SK-MEL-5 (cell line): ENCODE data around the gene CDC14A. TPM values are rescaled to one million over a fixed set of nuclear protein-coding genes. Genes with fewer than 3 reads are reported as not detected.
A peak's percentile ranks its signal among the peaks of the same experiment; 100 is the strongest.
"Not testable (repeated sequence)": the region's sequence is repeated elsewhere in the genome, so short reads cannot be mapped to it uniquely, and the experiment has no call there.

ENCODE experiments used
- DNase-seq: peaks from one replicate; pipeline ENCODE4 v3.0.0-alpha.2; 2016; ENCODE audit warnings: low read depth, low spot score
- in situ Hi-C: cut with HindIII; loops from 2 replicates; pipeline ENCODE4 v1.10.0; 2016; ENCODE audit warnings: low sequenced_read_pairs, high pct_unique_total_duplicates, low pct_unique_long_range_greater_than_20kb
- total RNA-seq: library from RNA; depleted of rRNA; stranded (reverse); fragments of >200 nt; shearing (Covaris generic); gene quantifications from 2 replicates; pipeline ENCODE4 v1.2.3, GENCODE V29; 2014

Gene CDC14A
- total RNA-seq, 1 experiment from 2014 or later = 5.8 TPM

DNA sequence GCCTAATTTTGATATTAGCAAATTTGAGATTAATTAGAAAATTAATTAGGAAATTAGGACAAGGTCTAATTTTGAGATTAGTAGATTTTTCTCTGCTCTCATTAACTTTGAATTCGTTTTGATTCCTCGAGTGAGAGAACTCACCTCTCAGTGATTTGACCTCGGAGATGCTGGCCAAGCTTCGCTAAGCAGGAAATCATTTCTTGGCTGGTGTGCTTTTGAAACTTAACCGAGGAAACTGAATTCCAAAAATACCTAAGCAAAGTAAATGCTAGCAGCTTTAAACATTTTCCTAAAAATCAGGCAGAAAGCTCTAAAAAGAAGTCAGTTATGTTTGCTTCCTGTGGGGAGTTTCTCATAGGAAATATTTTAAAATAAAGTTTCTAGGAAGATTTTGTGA, 34.9 kb downstream of the CDC14A start:
- no peak for DNase-seq
- in situ Hi-C loops = no loop called here

DNA sequence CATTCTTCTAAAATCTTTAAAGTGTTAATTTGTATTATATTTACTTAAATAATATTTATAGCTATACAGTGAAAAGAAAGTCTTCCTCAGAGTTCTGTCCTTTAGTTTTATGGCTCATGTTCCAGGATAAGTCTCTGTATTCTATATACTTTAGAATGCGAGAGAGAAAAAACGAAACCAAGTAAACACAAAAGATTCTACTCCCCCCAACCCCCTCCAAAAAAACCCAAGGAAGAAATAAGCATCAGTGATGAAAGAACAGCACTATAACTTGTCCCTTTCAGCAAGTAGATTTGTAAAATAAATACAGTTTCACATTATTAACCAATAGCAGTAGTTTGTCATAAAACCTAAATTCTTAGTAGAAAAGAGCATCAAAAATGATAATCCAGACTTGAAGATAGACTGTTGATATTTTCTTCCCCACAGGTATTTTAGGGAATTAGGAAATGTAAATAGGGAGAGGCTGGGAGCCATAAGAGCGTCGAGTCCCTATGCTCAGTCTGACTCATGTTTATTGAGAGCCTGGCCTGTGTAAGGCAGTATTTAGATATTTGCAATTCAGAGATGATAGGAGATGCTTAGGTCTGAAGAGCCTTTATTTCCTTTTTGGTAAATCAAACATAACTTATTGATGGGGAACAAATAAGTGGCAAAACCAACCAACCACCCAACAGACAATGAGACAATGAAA, 35.5 kb downstream of the CDC14A start:
- DNase-seq = no peak

DNA sequence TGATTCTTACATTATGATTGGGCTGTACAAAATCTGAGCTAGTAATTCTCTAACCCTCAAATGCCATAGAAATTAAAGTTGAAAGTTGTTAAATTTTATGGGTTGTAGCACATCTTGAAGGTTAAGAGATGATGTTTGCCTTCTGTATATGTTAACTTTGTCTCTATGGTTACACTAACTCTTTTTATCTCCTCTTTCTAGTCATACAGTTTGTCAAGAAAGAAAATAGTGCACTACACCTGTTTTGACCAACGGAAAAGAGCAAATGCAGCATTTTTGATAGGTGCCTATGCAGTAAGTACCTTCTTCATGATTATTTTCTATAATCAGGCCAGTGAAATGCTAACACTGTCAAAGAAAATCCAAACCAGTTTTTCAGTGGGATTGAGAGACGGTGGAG, 38.2 kb downstream of the CDC14A start:
- in situ Hi-C loops = no loop called here
- no peak for DNase-seq

More for the DNA sequence above, 35.5 kb downstream of the CDC14A start:
- in situ Hi-C loops = no loop called here

DNA sequence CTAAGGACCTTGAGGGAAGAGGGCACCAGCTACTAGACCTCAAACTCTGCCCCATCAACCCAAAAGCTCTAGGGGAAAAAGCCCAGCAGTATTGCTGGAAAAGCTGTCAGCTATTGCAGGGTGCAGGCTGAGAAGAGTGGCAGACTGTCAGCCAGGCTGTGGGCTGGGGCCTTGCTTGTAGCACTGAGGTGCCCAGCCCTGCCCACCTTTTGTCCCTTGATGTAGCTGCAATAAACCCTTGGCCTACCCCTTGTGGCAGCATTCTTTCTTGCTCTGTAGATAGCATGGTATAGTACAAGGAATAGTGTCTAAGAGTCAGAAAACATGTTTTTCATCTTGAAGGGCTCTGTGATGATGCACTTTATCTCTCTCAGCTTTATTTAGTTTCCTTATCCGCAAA, 39.4 kb downstream of the CDC14A start:
- in situ Hi-C loops = no loop called here
- no peak for DNase-seq

DNA sequence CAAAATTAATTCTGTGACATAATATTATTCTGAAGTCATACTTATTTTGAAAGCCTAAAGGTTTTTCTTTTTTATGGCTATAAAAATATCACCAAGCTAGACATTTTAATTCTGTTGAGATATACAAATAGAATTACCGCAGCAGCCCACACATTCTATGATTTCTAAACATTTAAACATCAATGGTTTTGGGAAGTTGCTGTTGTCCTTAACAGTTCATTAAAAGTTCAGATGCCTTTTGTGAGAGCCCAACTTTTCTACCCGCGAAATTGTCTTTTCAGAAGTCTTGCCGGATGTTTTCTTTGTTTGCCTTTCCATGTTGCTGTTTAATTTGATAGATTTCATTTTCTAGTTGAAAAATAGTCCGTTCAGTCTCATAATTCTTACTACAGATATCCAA, 40.5 kb downstream of the CDC14A start:
- in situ Hi-C loops = no loop called here
- no peak for DNase-seq

DNA sequence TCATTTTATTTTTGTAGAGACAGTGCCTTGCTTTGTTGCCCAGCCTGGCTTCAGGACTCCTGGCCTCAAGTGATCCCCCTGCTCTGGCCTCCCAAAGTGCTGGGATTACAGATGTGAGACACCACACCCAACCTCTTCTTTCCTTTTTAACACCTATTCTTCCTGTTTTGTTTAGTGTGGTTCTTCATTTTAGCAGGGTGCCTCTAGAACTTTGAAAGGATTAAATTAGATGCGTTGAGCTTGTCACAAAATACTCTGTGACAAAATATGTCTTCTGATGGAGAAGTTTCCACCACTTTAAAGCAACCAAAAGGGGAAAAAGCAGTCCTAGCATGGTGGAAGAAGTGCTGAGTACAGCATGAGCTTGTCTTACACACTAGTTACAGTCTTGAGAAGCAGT, 42.0 kb downstream of the CDC14A start:
- in situ Hi-C loops = no loop called here
- DNase-seq = no peak

DNA sequence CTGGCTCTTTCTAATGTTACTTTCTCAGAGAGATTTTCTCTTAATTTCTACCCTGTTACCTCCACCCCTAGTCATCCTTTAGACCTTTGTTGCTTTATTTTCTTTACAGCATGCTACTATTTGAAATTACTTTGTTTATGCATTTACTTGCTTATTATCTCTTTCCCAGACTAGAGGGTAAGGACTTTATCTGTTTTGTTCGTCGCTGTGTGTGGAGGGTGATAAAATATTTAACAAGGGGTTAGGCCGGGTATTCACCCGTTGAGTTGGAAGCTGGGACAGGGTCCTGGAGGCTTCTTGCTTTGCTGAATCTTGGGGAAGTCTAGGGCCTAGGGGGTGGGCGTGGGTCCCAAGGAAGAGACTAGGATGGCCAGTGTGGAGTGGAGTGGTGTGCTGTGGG, 43.6 kb downstream of the CDC14A start:
- in situ Hi-C loops = no loop called here
- DNase-seq = no peak

DNA sequence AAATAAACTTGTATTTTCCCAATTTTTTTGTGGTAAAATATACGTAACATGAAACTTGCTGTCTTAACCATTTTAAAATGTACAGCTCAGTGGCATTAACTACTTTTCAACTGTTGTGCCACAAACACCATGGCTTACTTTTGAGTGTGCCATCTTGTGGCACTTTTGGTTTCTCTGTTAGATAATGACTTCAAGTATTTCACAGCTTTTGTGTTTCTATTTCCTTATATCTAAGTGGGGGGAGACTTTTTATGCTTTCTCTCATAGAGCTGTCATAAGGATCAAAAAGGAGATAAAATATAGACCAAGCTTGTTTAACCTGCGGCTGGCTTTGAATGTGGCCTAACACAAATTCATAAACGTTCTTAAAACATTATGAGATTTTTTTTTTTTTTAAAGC, 44.3 kb downstream of the CDC14A start:
- in situ Hi-C loops = no loop called here
- DNase-seq = peak; percentile 2

DNA sequence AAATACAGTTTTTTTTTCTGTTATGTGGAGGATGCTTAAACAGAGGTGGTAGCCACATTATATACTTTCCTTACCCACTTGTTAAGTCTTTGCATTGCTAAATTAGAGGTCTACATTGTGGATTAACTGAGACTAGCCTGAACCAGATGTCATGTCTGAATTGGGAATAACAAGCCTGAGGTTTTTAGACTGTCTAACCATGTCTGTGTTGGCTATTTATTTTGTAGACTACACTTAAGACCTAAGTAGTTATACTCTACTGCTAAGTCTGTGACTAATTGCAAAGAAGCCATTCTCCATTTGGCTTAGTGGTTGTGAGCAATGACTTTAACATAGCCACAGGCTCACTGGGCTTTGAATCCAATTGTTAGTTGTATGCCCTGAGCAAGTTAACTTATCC, 45.4 kb downstream of the CDC14A start:
- in situ Hi-C loops = no loop called here

DNA sequence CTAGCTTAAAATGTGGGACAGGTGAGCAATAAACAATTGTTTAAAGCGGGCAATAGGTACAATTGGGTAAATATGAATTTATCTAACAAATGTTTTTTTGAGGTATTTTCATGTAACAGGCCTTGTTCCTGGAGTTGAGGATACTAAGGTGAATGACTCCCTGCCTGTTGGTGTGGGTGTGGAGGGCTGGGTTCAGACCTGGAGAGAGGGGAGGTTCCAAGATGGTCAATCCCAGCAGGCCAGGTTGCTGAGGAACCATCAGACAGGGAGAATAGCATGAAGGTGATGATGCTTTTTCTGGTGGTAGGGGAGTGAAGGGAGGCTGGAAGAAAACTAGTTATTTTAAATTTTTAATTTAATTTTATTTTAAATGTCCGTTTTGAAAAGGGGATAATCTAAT, 46.3 kb downstream of the CDC14A start:
- DNase-seq = no peak

More for the DNA sequence above, 45.4 kb downstream of the CDC14A start:
- DNase-seq = no peak

DNA sequence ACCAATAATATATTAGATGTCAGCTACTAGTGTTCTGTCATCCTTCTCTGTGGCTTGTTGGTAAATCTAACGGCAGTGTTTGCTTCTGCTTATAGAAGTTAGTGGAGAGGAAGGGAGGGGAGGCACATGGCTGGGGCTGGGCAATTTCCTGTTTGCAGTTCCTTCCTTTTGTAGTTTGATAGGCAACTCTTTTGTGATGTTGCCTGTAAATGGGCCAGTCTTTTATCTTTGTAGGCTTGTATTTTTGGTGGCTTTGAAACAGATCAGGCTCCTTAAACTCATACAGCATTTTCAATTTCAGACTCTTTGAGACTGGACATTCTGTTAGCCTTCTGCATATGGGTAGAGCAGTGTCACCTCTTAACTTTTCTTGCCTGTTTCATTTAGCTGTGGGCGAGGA, 48.1 kb downstream of the CDC14A start:
- in situ Hi-C loops = no loop called here
- DNase-seq = peak; percentile 10

More for the DNA sequence above, 46.3 kb downstream of the CDC14A start:
- in situ Hi-C loops = no loop called here

DNA sequence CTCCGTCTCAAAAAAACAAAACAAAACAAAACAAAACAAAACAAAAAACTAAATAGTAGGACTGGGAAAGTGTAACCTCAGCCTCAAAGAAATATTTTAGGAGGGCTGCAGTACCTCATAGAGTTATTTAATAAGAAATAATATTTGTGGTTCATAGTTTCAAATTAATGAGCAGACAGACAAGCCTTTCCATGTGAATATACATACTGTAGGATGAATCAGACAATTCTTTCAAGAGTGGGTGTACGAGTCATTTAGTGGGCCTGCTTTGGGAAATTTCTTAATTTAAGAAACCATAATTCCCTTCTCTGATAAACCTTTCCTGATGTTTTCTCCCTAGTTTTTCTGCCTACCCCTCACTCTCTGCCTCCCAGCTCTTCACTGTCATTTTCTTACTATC, 52.5 kb downstream of the CDC14A start:
- in situ Hi-C loops = no loop called here
- no peak for DNase-seq

DNA sequence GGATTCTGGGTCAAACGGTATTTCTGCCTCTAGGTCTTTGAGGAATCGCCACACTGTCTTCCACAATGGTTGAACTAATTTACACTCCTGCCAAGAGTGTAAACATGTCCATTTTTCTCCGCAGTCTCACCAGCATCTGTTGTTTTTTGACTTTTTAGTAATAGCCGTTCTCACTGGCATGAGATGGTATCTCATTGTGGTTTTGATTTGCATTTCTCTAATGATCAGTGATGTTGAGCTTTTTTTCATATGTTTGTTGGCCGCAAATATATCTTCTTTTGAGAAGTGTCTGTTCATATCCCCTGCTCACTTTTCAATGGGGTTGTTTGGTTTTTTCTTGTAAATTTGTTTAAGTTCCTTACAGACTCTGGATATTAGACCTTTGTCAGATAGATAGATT, 53.6 kb downstream of the CDC14A start:
- DNase-seq, in situ Hi-C loops: not testable (repeated sequence)

DNA sequence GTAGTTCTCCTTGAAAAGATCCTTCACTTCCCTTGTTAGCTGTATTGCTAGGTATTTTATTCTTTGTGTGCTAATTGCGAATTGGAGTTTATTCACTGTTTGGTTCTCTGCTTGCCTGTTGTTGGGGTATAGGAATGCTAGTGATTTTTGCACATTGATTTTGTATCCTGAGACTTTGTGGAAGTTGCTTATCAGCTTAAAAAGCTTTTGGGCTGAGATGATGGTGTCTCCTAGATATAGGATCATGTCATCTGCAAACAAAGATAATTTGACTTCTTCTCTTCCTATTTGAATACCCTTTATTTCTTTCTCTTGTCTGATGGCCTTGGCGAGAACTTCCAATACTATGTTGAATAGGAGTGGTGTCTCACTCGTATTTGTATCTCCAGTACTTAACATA, 55.1 kb downstream of the CDC14A start:
- in situ Hi-C loops, DNase-seq: not testable (repeated sequence)

DNA sequence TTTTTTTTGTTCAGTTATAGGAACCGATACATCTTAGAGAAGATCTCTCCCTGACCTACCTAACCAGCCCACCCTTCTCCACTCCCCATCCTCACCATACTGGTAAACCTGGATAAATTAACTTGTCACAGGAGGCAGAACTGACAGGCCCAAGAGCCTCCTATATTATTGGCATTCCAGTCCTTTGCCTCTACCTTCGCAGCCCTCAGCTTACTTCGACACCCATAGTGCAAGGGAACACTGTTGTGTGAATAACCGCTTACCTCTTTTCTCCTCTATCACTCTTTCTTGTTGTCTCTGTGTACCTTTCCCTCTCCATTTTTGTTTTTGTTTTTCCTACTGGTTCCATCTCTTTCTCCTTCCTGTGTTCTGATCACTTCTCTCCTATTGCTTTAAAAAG, 58.7 kb downstream of the CDC14A start:
- in situ Hi-C loops = no loop called here
- no peak for DNase-seq

DNA sequence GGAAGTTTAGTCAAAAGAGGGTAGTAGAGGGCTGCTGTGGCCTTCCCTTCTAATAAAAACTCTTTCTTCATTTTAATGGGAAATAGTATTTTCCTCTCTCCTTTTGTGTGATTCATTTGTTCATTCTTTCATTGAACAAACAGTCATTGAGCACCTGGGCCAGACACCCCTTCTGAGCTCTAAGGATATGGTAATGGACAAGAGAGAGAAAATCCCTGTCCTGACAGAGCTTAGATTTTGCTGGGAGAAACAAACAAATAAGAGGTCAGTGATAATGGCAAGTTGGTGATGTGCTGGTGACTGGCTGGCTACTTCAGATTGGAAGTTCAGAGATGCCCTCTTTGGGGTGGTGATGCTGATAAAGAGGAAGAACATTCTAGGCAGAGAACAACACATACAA, 59.3 kb downstream of the CDC14A start:
- DNase-seq = no peak
- in situ Hi-C loops = no loop called here

DNA sequence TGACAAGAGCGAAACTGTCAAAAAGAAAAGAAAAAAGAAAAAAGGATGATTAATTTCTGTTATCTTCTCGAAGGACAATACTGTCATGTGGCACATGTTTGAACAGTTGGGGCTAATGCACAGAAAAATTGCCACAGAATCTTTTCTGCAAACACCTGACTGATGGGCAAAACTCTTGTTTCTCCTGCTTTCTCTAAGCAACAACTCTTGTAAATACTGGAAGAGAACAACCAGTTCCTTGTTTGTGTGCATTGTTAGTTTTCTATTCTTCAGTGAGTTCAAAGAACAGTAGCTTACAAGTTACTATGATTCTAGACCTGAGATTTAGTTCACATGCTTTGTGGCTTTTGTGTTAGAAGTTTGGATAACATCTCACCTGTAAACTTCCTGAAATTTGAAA, 60.7 kb downstream of the CDC14A start:
- in situ Hi-C loops = no loop called here
- DNase-seq = no peak

DNA sequence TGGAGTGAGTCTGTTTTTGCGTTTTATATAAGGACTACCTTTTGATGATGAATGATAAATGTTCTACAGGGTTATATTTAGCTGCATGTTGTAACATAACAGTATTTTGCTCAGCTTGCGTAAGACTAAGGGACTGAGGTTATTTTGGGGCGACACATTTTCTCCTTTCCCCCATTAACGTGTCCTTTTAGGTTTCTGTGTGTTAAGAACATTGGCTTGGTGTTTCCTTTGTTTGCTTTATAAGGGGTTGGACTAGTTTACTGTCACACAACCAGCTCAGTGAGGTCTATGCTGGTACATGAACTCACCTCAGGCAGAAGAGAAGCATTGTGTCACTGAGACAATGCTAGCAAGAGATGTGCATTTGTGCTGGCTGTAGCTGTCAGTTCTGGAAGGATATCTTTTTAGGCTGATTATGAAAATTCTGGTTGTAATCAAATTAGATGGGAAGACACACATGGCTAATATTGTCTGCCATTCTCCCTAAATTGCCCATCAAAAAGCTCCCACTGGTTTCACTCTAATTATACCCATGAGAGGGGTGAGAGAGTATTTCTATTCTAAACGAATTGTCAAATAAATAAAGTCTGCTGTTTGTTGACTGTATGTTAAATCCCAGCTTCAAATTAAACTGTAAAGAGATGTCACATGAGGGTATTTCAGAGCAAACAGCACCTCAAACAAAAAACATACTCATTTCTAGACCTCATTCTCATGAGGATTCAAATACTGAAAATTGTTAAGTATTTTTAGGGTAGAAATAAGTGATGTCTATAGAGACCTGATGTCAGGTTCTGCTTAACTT, 62.6 kb downstream of the CDC14A start:
- DNase-seq = no peak
- in situ Hi-C loops = no loop called here

DNA sequence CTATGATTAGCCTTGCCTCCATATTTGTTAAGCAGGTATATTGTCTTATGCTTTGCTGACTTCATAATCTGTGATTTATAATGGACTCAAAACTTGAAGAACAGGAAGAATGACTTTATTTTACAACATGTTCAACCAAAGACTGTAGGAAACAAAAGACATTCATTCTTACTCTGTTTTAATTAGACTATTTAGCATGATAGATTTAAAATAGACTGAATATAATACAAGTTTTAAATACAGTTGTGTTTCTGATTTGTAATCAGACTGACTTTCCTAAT, 63.1 kb downstream of the CDC14A start:
- in situ Hi-C loops = no loop called here
- DNase-seq = no peak
